ENCODE results near the gene ANGPT4.
"Not testable (repeated sequence)": the region's sequence is repeated elsewhere in the genome, so short reads cannot be mapped to it uniquely, and the experiment has no call there.

Gene ANGPT4

GRCh38 chr20:854601-855000 lies 61.5 kb downstream of the ANGPT4 start:
- TF ChIP-seq CTCF (IDR thresholded peaks at IDR 0.05; ENCODE audit: control insufficient read depth, insufficient read depth, low read depth, low read length, missing control alignments): no peak
- no peak overlapping the region for H3K4me3 ChIP-seq (ENCODE audit: control insufficient read depth, low read depth, low read length)
- no peak for DNase-seq (ENCODE audit: low read depth)

- no peak for TF ChIP-seq CTCF (IDR thresholded peaks at IDR 0.05; ENCODE audit: control insufficient read depth, insufficient read depth, low read depth, low read length, missing control alignments)
- DNase-seq (ENCODE audit: low read depth): no peak
- H3K4me3 ChIP-seq (ENCODE audit: control insufficient read depth, low read depth, low read length): no peak overlapping the region
Observed at GRCh38 chr20:853406-853996, 62.6 kb downstream of the ANGPT4 start.

GRCh38 chr20:848731-849130 lies 67.4 kb downstream of the ANGPT4 start:
- not testable (repeated sequence) for H3K4me3 ChIP-seq (ENCODE audit: control insufficient read depth, low read depth, low read length); DNase-seq (ENCODE audit: low read depth)

DNA sequence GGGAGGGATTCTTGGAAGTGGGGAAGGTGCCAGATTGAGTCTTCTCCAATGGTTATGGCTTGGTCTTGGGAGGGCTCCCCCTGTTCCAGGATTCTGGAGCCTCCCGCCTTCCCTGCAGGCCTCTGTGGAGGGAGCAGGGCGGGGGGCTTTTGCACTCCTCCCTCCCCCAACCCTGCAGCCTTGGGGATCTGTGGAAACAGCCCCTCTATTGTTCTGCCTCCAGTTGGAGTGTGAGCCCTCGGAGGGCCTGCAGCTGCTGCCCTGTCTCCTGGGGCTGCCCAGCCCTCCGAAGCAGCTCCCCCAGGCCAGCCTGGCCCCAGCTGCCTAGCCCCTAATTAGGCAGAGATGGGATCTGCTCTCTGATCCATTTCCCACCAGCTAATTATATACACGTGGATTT lies 67.9 kb downstream of the ANGPT4 start:
- DNase-seq (ENCODE audit: low read depth): no peak
- no peak overlapping the region for H3K4me3 ChIP-seq (ENCODE audit: control insufficient read depth, low read depth, low read length)
- TF ChIP-seq CTCF (IDR thresholded peaks at IDR 0.05; ENCODE audit: control insufficient read depth, insufficient read depth, low read depth, low read length, missing control alignments): no peak

DNA sequence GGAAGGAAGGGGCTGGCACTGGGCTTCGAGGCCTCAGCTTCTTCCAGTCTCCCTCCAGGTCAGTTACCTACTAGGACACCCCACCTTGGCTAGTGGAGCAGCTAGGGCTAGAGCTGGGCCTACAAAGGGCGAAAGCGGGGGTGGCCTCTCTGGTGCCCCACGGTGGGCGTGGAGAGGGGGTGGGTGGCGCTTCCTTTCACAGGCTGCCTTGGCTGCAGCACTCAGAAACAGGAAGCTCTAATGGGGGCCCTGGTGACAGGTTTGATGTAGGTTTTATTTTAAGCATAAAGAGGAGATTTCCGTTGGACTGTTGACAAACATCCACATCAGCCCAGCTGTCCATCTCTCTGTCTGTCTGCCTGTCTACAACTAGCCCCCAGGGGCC lies 69.2 kb downstream of the ANGPT4 start:
- H3K4me3 ChIP-seq (ENCODE audit: control insufficient read depth, low read depth, low read length): no peak overlapping the region
- no peak for DNase-seq (ENCODE audit: low read depth)
- TF ChIP-seq CTCF (IDR thresholded peaks at IDR 0.05; ENCODE audit: control insufficient read depth, insufficient read depth, low read depth, low read length, missing control alignments): no peak

DNA sequence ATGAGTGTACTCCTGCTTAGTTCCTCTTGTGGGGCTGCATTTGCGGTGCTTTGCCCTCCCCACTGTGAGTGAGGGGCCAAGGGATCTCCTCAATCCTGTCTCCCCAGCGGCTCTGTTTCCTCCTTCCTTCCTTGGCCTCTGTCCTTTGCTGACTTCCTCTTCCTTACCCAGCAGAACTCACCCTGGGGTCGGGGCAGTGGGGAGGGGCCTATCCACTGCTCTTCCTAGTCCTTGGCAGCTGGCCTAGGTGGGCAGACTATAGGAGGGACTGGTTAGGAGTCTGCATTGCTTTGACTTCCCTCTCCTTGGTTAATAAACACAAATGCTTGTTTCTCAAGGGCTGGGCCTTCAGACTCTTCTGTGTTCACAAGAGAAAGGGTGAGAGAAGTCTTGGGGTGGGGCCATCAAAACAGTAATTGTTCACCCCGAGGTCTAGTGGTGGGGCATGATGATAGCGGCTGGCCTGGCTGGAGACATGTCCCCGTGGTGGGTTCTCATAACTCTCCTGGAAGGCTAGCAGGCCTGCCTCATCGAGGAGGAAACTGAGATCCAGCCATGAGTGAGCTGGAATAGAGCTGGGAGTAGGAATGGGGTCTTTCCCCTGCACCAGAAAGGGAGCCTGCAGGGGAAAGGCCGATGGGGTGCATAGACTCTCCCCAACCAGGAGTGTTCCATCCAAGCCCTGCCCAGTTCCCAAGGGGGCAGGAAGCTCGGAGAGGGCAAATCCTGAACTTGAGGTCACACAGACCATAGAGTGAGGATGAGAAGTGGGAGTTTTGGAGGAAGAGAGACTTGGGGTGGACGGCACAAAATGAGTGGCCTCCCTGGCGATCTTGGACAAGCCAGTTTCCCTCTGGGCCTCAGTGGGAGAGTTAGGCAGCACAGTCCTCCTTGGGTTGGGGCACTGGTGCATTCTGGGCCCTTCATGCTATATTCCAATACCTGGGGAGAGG lies 69.9 kb downstream of the ANGPT4 start:
- no peak for TF ChIP-seq CTCF (IDR thresholded peaks at IDR 0.05; ENCODE audit: control insufficient read depth, insufficient read depth, low read depth, low read length, missing control alignments)

DNA sequence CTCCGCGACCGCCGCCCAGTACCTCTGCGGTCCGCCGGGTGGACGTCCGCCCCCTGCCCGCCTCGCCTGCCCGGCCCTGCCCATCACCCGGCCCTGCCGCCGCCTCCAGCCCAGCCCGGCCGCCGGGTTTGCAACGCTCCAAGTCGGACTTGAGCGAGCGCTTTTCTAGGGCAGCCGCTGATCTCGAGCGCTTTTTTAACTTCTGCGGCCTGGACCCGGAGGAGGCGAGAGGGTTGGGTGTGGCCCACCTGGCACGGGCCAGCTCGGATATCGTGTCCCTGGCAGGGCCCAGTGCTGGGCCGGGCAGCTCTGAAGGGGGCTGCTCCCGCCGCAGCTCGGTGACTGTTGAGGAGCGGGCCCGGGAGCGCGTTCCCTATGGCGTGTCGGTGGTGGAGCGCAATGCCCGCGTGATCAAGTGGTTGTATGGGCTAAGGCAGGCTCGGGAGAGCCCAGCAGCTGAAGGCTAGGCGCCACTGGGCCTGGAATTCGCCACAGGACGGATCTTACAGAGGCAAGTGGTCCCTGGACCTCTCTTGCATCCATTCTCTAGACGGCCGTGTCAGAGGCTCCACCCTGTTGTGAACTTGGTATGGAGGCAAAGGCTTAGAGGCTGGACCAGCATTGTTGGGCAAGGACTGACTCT lies 70.8 kb downstream of the ANGPT4 start:
- no peak for TF ChIP-seq CTCF (IDR thresholded peaks at IDR 0.05; ENCODE audit: control insufficient read depth, insufficient read depth, low read depth, low read length, missing control alignments)
- DNase-seq (ENCODE audit: low read depth): no peak
- no peak overlapping the region for H3K4me3 ChIP-seq (ENCODE audit: control insufficient read depth, low read depth, low read length)

More for the DNA sequence above, 69.9 kb downstream of the ANGPT4 start:
- DNase-seq (ENCODE audit: low read depth): no peak
- no peak overlapping the region for H3K4me3 ChIP-seq (ENCODE audit: control insufficient read depth, low read depth, low read length)

All from AG09309 (cell line).